ENCODE measurements around the gene TMEM238.

TMEM238 gene

DNA sequence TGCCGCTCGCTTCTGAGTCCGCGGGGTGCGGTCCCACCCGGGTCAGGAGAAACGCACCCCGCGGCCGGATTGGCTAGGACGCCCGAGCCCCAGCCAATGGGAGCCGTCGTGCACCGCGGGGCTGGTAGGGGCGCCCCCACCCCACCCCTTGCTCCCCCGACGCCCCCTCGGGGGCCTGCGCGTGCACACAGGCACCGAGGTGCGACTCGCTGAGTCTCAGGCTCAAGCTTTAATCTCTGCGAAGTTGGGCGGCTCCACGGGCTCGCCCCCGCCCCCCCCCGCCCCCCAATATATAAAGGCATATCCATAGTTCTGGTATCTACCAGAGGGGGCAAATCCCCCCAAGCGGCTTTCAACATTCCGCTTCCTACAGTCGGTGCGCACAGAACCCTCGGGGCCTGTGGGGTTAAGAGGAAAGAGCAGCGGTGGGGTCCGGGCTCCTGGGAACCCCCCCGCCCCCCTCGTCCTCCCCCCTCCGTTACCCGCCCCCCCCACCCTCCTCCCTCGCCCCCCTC, 29.3 kb downstream of the TMEM238 start, which contains the start of gene COX6B2:
Gene COX6B2 (minus strand): TSS at position 22 of the 515 bp plus-strand sequence. CDS start 198 bp downstream, outside the sequence.
- no peak for DNase-seq

DNA sequence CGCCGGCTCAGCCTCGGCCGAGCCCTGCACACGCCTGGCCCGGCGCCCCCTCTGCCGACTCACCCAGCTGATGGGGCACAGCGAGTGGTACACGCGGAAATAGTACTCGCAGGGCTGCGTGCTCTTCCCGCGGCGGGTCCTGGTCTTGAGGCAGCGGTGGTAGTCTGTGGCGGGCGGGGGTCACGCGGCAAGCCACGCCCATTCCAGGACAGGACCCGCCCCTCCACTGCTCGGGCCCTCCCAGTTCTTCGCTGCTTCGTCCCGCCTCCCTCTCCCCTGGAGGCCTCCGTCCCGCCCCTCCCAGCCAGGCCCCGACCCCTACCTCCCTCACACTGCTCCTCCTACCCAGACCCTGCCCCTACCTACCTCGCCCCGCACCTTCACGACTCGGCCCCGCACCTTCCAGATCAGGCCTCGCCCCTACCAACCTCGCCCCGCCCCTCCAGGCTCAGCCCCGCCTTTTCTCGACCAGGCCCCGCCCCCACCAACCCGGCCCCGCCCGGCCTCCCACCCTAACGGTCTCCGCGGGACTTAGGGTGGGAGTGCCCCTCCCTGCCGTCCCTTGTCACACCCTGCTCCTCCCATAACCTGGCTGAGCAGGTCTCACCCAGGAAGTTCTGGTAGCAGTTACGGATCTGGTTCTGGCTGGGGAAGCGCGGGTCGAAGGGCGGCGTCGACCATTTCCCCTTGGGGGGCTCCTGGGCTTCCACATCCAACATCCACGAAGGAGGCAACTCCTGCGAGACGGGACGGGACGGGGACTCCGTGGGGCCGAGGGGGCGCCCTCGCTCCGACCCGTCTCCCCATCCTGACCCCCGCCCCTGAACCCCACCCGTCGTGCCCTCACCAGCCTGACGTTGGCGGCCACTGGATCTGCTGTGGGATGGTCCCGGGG, 30.0 kb downstream of the TMEM238 start:
- DNase-seq, result no peak

DNA sequence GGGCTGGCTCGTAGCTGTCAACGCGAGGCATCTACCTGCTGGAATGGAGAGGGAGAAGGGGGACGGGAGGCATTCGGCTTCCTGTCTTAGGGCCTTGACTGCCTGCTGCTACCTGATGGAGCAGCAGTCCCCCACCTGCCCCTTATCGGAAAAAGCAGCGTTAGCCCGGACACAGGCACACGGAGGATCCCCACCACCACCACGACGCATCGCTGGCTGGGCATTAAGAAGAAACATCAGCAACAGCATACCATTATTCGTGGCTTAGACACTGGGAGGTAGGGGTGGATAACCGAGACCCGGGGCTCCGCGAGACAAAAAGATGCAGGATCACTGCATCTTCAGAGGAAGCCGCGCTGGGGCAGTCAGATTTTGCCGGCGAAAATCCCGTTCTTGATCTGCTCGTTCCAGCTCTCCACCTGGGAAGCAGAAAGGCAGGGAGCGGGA, 30.7 kb downstream of the TMEM238 start:
- DNase-seq, result no peak

DNA sequence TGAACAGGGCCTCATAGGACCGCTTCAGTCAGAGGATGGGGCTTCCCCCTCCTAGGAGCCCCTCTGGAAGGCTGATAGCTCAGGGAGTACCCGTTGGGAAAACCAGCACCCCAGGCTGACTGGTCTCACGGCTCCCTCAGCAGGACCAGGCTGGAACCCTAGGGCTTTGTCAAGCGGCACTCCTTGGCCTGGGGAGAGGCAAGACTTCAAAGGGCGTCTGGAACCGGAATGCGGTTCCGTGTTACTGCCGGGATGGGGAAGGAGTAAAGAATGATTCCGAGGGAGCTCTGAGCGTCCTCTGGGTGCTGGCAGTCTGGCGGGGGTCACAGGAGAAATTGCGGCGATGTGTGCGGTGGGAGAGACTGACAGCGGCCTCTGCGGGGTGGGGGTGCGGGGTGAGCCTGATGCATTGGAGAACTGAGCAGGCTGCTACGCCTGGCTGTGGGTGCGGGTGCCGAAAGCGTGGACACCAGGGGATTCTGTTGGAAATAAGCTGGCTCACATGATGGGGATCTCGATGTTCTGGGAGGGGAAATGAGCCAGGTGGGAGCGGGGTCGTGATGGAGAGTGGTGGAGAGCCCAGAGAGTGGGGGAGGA, 31.4 kb downstream of the TMEM238 start:
- no peak for DNase-seq

DNA sequence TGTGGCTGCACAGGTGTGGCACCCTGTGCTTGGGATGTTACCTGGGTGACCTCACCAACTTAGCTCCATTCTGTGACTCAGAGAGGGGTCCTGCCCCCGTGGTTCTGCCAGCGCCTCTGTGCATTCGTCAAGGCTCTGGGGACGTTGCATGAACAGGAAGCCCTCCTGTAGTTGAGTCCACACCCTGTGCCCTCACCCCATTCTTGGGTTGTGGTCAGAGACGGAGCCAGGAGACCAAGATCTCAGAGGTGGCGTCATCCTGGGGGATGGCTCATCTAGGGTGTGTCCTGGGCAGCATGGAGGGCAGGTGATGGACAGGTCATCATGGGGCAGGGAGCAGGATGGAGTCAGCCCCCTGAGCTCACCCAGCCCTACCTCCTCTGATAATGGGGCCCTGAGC, 32.1 kb downstream of the TMEM238 start:
- DNase-seq, result no peak

DNA sequence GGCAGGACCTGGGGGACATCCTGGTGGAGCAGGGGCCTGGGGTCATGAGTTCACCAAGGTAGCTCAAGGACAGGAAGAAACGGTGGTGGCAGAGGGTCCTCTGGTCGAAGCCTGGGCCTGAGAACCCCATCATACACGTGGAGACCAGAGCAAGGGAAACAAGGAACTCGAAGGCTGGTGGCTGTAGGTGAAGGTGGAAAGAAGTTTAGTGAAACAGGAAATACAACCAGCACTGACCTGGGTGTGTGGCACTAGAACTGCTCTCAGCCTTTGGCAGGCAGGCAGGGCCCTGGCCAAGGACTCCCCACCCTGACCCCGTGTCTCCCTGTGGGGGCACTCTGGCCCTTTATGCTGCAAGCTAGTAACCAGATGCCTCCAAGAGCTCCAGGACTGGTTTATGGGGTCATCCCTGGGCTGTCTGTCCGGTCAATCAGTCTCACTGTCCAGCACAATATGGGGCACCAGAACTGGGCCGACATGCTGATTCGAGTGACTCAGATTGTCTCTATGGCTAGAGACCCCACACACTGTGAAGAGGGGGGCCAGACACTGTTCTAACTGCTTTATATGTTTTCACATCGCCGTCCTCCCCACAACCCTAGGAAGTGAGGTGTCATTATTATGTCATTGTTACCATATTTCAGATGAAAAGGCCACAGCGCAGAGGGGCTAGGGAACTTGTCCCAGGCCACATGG, 33.3 kb downstream of the TMEM238 start:
- no peak for DNase-seq

DNA sequence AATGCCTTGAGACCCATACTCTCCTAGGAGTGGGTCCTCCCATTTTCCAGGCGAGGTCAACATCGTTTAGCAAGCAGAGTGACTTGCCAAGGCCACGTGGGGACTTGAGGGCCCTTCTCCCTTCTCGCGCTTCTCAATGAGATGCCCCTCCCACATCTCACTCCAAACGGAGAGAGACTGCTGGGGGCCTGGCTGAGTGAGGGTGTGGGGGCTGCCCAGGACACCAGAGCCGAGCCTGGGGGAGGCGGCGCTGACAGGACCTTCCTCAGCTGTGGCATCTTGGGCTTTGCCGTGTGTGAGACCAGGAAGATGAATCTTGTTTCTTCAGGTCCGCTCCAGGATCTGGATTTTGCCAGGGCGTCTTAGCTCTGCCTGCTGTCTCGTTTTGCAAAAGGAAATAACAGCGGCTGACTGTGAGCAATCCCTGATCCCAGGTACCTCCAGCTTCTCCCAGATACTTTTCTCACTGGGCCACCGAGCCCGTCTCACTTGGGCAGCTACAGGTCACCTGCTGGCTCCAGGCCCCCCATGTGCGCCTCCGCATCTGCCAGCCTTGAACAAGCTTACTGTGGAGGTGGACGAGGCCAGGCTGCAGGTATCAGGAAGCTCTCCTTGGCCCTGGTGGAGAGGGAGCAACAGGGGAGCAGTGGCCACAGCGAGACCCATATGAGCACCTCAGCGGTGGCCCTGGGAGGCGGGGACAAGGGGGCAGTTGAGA, 35.6 kb downstream of the TMEM238 start:
- DNase-seq, result no peak

DNA sequence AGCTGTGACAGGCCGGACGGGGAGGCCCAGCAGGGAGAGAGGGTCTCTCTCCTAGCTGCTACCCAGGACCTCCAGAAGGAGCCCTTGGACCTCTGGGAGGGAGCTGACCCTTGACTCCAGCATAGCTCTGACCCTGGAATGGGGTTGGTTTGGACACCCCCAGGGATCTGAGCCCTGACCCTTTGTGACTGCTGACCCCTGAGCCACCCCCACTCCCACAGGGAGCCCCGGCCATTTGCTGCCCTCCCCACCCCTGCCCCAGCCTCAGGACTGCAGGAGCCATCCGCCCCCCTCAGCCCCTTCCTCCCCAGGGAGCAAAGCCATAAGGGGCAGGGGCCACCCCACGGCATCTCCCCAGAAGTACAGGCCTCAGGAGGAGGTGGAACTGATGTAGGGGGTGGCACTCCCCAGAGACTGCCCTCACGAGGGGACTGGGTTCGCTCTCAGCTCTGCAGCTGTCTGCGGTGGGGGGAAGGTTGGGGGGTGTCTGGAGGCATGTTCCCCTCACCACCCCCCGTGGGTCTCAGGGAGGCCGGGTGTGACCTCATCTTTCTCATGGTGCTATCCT, 36.6 kb downstream of the TMEM238 start:
- DNase-seq, result no peak

DNA sequence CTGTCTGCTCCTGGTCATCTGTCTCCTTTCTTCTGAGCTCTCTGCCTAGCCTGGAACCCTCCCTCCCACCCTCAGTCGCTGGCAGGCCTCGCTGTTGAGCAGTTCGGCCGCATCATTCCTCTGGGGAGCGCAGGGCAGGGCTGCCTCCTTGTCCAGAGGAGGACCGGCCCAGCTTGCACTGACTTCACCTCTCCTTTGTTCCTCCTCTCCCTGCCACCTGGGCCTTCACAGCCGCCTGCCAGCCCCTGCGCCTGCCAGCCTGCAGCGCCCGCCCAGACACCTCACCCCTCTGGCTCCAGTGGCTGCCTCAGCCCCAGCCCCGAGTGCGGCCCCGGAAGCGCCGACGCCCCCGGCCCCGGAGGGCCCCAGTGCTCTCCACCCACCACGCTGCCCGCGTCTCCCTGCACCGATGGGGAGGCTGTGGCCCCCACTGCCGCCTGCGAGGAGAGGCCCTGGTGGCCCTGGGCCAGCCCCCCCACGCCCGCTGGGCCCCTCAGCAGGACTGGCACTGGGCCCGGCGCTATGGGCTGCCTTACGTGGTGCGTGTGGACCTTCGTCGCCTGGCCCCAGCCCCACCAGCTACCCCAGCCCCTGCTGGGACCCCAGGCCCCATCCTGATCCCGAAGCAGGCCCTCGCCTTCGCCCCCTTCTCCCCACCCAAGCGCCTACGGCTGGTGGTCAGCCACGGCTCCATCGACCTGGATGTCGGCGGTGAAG, 37.2 kb downstream of the TMEM238 start:
- DNase-seq, result no peak

DNA sequence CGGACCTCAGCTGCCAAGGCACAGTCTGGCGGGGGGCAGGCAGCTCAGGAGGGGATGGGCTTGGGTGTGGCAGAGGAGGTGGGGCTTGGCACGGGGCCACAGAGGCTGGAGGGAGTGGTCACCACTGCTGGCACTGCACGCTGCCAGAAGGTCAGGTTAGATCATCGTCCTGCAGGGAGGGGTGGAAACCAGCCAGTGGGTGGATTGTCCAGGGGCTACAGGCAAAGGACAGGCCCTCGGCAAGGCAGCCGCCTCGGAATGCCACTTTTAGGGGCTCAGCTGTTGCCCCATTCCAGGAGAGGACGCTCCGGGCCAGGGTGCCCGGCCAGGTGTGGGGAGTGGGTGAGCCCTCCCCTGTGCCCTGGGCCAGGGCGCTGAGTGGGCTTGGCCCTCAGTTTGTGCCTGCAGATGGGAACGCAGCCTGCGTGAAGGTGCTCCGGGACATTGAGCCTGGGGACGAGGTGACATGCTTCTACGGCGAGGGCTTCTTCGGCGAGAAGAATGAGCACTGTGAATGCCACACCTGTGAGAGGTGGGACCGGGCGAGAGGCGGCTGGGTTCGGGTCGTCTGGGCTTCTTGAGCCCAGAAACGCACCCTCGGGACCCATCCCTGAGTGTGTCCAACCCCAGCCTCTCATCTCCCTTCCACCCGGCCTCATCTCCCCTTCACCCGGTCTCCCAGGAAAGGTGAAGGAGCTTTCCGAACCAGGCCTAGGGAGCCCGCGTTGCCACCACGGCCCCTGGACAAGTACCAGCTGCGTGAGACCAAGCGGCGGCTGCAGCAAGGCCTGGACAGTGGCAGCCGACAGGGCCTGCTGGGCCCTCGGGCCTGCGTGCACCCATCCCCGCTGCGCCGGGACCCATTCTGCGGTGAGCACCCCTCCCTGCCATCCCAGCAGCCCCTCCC, 38.0 kb downstream of the TMEM238 start:
- DNase-seq, result no peak

DNA sequence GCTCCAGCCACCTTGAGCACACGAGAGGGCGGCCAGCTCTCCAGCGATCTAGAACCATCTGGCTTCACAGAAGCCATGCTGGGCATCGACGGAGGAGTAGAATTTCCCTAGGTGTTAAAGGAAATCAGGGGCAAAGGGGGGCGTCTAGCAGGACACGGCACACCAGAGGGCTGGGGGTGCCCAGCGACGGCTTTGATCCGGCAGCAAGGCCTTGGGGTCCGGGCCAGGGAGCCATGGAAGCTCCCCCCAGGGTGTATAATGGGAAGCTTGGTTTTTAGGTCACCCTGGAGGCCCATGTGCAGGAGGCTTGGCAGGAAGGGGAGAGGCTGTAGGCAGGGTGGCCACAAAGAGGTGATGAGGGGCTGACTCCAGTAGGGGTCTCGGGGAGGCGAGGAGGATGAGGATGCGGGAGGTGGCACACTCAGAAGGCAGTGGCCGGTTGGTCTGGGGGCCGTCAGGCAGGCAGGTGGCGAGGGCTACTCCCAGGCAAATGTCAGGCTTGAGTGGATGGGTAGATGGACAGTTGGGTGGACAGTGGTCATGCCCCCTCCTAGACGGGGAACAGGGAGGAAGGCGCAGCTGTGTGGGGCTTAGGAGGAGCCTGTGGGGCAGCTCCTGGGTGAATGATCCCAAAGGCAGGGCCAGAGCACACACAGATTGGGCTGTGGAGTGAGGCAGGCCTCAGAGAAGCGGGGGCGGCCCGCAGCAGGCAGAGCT, 38.8 kb downstream of the TMEM238 start:
- no peak for DNase-seq

DNA sequence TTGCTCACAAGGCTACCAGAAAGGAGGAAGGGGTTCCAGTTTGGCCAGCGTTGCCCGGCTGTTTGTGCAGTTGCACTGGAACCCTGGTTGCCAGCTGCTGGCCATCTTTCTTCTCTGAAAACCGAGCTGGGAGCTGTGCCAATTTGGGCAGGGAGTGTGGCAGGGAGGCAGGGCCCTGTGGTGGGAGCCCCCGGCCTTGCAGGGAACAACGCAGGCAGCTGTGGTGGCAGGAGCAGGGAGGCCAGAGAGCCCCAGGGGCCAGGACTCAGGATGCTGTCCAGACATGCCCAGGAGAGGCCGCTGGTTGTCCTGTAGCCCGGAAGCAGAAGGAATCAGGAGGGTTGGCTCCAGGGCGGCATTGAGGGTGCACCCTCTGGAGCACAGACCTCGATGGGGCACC, 39.6 kb downstream of the TMEM238 start:
- peak; percentile 3 for DNase-seq

DNA sequence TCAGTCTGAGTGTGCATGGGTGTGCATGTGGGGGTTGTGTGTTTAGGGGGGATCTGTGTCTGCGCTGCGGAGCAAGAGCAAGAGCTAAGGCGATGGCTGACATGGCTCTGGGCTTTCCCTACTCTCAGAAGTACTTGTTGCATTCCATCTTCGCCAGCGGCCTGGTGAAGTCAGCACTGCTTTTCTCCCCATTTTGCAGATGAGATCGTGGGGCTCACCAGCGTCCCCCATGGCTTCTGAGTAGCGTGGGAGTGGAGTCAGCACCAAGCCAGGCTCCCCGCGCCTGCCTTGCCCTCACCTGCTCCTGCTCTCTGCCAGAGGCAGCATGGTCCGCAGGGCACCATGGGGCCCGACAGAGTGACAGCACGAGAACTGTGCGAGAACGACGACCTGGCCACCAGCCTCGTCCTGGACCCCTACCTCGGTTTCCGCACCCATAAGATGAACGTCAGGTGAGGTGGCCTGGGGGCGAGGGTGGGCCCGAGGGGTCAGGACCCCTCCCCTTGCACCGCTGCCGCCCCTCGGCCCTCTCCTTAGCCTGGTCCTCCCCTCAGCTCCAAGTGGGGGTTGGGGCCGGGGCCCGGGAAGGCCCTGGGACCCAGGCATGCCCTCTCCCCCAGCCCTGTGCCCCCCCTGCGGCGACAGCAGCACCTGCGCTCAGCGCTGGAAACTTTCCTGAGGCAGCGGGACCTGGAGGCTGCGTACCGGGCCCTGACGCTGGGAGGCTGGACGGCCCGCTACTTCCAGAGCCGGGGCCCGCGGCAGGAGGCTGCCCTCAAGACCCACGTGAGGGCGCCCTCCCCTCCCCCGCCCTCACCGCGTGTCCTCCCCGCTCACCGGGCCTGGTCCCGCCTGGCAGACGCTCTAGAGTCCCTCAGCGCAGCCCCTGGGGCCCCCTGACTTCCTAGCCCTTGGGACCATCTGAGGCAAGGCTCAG, 42.2 kb downstream of the TMEM238 start:
- DNase-seq, result no peak

DNA sequence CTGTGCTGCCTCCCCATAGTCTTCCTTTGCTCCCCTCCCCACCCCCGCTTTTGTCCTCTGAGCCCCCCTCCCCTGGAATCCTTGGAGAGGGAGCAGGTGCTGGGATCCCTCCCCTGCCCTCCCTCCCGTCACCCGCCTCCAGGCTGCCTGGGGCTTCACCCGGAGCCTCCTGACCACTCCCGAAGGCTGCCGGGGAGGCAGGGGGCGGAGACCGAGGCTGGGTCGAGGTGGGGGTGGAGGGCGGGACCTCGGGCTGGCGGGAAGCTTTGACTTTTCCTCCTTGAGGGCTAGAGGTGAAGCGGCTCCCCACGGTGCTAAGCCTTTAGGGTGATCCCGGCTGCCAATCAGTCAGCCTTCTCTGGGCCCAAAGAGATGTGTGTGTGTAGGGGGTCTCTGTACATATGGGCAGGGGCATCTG, 42.9 kb downstream of the TMEM238 start:
- peak; percentile 56 for DNase-seq

DNA sequence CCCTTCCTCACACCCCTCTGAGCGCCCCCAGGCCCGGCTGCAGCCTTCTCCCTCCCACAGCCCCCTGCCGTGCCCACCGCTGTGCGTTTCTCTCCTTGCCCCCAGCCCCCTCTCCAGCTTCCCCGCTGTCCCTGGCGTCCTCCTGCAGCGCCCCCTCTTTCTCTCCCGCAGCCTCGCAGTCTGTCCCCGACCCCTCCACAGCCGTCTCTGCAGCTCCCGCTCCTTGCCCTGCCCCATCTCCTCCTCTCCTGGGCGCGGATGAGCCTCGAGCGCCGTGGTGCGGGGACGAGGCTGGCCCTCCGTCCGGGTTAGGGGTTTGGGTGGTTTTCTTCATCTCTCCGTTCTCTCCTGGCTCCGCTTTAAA, 43.3 kb downstream of the TMEM238 start:
- no peak for DNase-seq

DNA sequence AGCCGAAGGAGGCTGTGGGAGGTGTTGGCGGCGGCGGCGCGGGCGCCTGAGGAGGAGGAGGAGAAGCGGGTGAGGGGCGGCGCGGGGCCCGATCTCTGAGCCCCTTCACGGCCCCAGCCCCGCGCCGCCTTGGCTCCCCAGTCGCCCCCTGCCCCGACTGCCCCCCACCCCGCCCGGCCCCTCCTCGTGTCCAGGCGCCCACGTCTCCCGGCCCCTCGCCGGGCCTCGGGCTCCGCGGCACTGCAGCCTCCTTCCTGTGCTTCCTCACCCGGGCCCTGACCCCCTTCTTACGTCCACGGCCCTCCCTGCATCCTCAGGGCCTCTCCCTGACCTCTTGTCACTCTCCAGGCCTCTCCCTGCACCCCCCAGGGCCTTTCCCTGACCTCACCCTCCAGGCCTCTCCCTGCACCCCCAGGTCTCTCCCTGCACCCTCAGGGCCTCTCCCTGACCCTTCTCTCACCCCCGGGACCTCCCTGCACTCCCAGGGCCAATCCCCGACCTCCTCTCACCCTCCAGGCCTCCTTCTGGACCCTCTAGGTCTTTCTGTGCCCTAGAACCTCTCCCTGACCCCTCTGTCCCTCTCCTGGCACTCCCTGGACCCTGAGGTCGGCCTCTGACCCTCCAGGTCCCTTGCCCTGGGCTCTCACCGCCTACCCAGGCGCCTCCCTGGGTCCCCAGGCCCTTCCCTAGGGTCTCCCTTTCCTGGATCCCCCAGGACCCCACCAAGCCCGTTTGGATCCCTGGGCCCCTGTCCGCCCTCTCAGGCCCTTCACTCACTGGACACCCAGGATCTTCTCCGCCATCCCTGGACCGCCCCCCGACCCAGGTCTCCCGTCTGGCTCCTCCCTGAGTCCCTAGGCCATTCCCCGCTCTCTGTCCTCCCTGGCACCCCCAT, 44.0 kb downstream of the TMEM238 start:
- no peak for DNase-seq

DNA sequence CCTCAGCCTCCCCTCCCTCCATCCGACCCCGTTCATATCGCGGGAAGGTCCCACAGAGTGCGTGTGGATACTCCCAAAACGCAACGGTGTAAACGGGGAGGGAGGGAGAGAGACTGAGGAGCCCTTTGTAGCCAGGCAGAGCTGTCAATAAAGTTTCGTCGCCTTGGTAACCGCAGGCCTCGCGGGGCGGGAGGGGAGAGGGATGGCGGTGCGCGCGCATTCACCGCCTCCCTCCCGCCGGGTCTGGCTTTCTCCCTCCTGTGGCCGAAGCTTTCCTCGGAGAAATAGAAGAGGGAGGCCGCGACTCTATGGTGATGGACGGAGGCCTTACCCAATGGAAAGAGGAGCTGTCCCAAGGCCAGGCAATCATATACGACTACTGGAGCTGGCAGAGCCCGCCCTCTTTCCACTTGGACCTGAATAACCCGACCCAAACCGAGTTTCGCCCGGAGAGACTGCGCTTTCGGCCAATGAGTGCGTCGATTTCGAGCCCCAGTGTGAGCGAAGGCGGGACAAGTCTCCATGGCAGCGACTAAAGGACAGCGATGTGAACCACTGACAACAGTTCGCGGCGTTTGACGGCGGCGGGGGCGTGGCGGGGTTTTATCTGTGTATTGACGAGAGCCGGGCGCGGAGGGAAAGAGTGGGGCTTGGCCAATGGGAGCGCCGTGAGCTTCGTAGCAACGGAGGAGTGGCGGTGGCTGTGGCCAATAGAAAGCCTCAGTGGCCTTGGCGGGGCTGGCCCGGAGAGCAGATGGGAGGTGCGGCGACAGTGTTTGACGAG, 44.8 kb downstream of the TMEM238 start, which contains the start of gene KMT5C:
Gene KMT5C (plus strand): TSS at position 772 of the 784 bp plus-strand sequence. CDS start 2,061 bp downstream, outside the sequence.
- peak; percentile 100 for DNase-seq

All from DMS153 (cell line).